Measurements from ENCODE around the gene NT5DC4. TPM values are rescaled to one million over a fixed set of nuclear protein-coding genes. Genes with fewer than 3 reads are reported as not detected.

The NT5DC4 gene
- total and polyA plus RNA-seq, 5 donors, result not detected

DNA sequence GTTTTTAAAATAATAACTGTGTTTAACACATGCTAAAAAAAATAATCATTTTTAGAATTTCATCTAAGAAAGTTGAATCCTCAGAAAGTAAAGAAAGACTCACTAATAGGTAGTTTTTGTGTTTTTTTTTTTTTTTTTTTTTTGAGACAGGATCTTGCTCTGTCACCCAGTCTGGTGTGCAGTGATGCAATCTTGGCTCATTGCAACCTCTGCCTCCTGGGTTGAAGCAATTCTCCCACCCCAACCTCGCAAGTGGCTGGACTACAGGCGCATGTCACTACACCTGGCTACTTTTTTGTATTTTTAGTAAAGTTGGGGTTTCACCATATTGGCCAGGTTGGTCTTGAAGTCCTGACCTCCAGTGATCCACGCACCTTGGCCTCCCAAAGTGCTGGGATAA, 36.4 kb downstream of the NT5DC4 start:
- no peaks in the 10 kb centered on the region for H3K27me3 ChIP-seq (ENCODE audit: control insufficient read depth, insufficient read depth)
- intact Hi-C loops (cut with DNase I), result loop anchor here in 1 of 4 donors (10.0 kb wide), 1 partner anchor 128 kb away; no protein-coding TSS in a partner anchor
- H3K4me3 ChIP-seq (ENCODE audit: low read length), result no peak overlapping the region
- no peaks in the 10 kb centered on the region for H3K4me1 ChIP-seq (ENCODE audit: control insufficient read depth, insufficient read depth, low read length)
- no peaks in the 10 kb centered on the region for H3K9me3 ChIP-seq (ENCODE audit: control insufficient read depth, low read length)
- no peak for ATAC-seq
- H3K27ac ChIP-seq (ENCODE audit: low read length), result no peak overlapping the region
- WGBS, result 96% methylated on average over 3 of the region's 3 CpGs
- DNase-seq, result no peak

DNA sequence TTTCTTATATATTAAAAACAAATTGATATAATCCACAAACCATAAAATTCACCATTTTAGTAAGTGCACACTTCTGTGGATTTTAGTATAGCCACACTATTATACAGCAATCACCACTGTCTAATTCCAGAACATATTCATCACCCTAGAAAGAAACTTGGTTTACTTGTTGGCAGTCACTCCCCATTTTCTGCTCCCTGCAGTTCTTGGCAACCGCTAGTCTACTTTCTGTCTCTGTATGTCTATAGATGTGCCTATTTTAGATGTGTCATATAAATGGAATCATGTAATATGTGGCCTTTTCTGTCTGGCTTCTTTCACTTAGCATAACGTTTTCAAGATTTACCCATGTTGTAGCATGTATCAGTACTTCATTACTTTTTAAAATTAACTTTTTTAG, 37.9 kb downstream of the NT5DC4 start:
- DNase-seq (no peak), ATAC-seq (no peak)
- no peaks in the 10 kb centered on the region for H3K9me3 ChIP-seq (ENCODE audit: control insufficient read depth, low read length)
- no peak overlapping the region for H3K4me3 ChIP-seq (ENCODE audit: low read length)
- intact Hi-C loops (cut with DNase I), result loop anchor here in 1 of 4 donors (10.0 kb wide), 1 partner anchor 126 kb away; no protein-coding TSS in a partner anchor
- H3K4me1 ChIP-seq (ENCODE audit: control insufficient read depth, insufficient read depth, low read length), result no peaks in the 10 kb centered on the region
- no peaks in the 10 kb centered on the region for H3K27me3 ChIP-seq (ENCODE audit: control insufficient read depth, insufficient read depth)
- 79% methylated on average over 2 of the region's 2 CpGs for WGBS
- no peak overlapping the region for H3K27ac ChIP-seq (ENCODE audit: low read length)

DNA sequence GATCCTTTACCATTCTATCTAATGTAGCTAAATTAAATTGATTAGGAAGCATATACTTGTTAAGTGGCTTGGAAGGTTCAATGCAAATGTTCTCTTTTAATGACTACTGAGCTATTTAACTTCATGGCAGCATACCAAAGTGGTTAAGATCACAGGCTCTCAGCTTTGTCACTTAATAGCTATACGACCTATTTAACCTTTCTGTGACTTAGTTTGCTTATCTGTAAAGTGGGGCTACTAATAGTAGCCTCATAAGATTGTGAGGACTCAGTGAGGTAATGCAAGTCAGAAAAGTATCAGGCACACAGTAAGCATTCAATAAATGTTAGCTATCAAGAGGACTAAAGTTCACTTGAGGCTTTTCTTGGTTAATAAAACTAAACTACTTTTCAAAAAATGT, 39.3 kb downstream of the NT5DC4 start:
- H3K4me1 ChIP-seq (ENCODE audit: control insufficient read depth, insufficient read depth, low read length), result no peaks in the 10 kb centered on the region
- ATAC-seq, result no peak
- no peaks in the 10 kb centered on the region for H3K27me3 ChIP-seq (ENCODE audit: control insufficient read depth, insufficient read depth)
- WGBS, result 90% methylated on average over 1 of the region's 1 CpG
- intact Hi-C loops (cut with DNase I), result no loop called here
- no peak overlapping the region for H3K4me3 ChIP-seq (ENCODE audit: low read length)
- no peaks in the 10 kb centered on the region for H3K9me3 ChIP-seq (ENCODE audit: control insufficient read depth, low read length)
- H3K27ac ChIP-seq (ENCODE audit: low read length), result no peak overlapping the region
- no peak for DNase-seq

DNA sequence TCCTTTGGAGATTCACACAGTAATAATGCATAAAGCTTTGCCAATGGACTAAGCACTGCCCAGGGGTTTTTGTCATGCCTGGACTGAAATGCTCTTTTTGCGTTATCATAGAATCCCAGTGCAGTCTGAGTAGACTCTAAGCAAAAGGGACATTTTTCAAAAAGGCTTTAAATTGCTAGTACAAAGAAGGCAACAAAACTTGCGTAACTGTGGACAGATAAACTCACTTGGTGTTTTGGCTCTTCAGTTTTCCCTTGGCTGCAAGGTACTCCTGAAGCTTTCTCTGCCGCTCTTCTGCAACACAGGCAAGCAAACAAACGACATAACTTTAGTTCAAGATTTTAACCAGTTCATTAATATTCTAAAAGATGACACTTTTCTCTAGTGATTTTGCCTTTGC, 41.5 kb downstream of the NT5DC4 start:
- intact Hi-C loops (cut with DNase I), result no loop called here

DNA sequence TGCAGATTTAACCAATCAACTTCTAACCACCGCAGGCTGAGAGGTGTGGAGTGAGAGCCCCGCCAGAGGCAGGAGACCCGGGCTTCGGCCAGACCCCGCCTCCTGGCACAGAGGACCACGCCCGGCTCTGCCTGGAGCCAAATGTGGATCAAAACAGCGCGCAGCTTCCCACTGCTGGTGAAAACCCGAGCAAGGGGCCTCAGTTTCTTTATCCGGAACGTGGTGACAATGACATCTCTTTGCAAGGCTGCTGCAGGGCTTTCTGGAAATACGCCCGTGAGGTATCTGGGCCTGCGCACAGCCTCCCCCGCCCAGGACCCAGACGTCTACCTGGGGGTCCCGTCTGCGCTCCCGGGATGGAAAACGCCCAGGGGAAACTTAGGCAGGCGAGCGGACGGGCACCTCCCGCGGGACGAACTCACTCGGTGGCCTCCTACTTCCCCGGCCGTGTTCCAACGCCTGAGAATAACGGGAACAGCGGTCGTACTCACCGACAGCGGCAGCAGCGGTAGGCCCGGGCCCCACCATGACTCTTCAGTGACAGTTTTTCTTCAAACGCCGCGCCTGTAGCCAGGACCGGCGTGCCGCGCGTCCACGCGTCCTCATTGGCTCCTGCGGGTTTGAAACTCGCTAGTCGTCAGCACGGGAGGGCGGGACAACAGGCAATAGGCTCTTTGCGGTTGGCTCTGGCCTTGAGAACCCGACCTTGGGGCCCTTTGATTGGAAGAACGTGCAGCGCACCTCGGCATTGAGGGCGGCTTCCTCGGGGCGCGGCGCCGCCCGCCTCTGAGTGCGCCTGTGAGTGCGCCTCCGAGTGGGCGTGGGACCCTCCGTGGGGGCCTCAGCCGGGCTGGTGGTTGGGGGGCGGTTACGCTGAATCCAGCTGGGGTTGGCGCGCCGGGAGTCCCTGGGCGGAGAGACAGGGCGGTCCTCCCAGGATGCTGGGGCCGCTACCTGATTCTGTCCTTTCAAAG, 43.5 kb downstream of the NT5DC4 start, which contains the start of gene CKAP2L:
TSS of gene CKAP2L (minus strand) at position 539 of the 974 bp plus-strand sequence. CDS start at position 528, 11 bp downstream.
- intact Hi-C loops (cut with DNase I), result no loop called here
- WGBS, result under 1% methylated on average over 79 of the region's 79 CpGs
- no peaks in the 10 kb centered on the region for H3K9me3 ChIP-seq (ENCODE audit: control insufficient read depth, low read length)
- H3K4me1 ChIP-seq (ENCODE audit: control insufficient read depth, insufficient read depth, low read length), result no peaks in the 10 kb centered on the region
- ATAC-seq (peak; percentile 100), DNase-seq (peak; percentile 96 to 98 (median 96))
- H3K4me3 ChIP-seq (ENCODE audit: low read length), result peak within 1 kb of the TSS; percentile 84
- H3K27ac ChIP-seq (ENCODE audit: low read length), result no peak within 1 kb of the TSS
- H3K27me3 ChIP-seq (ENCODE audit: control insufficient read depth, insufficient read depth), result no peaks in the 10 kb centered on the region

More for the DNA sequence above, 41.5 kb downstream of the NT5DC4 start:
- H3K9me3 ChIP-seq (ENCODE audit: control insufficient read depth, low read length), result no peaks in the 10 kb centered on the region
- 89% methylated on average over 4 of the region's 4 CpGs for WGBS
- H3K27ac ChIP-seq (ENCODE audit: low read length), result no peak overlapping the region
- no peaks in the 10 kb centered on the region for H3K4me1 ChIP-seq (ENCODE audit: control insufficient read depth, insufficient read depth, low read length)
- no peak for ATAC-seq
- no peak for DNase-seq
- H3K27me3 ChIP-seq (ENCODE audit: control insufficient read depth, insufficient read depth), result no peaks in the 10 kb centered on the region
- no peak overlapping the region for H3K4me3 ChIP-seq (ENCODE audit: low read length)

DNA sequence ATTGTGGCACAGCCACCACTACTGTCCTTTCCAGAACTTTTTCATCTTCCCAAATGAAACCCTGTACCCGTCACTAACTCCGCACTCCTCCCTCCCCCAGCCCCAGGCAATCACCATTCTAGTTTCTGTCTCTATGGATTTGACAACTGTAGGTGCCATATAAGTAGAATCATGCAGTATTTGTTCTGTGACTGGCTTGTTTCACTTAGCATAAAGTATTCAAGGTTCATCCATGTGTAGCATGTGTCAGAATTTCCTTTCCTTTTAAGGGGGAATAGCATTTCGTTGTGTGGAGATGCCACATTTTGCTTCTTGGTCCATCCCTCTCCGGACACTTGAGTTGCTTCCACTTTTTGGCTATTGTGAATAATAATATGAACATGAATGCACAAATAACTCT, 44.4 kb downstream of the NT5DC4 start:
- DNase-seq, result no peak
- Histone ChIP-seq H3K27me3 (ENCODE audit: control insufficient read depth, insufficient read depth) (no peaks in the 10 kb centered on the region), H3K4me3 (ENCODE audit: low read length) (peak overlapping the region; percentile 84), H3K27ac (ENCODE audit: low read length) (no peak overlapping the region), H3K4me1 (ENCODE audit: control insufficient read depth, insufficient read depth, low read length) (no peaks in the 10 kb centered on the region), H3K9me3 (ENCODE audit: control insufficient read depth, low read length) (no peaks in the 10 kb centered on the region)
- ATAC-seq, result no peak
- WGBS, result 37% methylated on average over 4 of the region's 4 CpGs
- intact Hi-C loops (cut with DNase I), result no loop called here

DNA sequence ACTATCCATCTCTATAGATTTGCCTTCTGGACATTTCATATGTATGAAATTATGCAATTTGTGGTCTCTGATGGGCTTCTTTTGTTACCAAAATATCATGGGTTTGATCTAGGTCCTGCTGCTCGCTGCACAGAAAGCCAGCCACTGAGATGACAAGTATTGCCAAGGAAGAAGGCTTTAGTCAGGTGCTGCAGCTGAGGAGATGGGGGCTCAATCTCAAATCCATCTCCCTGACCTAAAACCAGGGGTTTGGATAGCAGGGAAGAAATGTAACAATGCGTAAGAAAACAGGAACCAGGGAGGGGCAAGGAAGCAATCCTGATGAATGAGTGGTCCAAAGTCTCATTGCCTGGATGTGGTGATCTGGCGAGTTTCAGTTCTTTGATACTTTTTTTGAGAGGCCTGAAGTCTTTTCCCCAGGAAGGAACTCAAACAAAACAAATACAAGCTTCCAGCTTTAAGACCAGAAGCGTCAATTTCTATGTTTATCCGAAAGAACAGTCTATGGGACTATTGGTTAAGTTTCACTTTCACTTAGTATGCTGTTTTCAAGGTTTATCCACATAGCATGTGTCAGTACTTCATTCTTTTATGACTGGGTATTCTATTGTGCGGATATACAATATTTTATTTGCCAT, 47.0 kb downstream of the NT5DC4 start:
- 55% methylated on average over 6 of the region's 6 CpGs for WGBS
- H3K9me3 ChIP-seq (ENCODE audit: control insufficient read depth, low read length), result no peaks in the 10 kb centered on the region
- ATAC-seq (no peak), DNase-seq (no peak)
- H3K4me1 ChIP-seq (ENCODE audit: control insufficient read depth, insufficient read depth, low read length), result no peaks in the 10 kb centered on the region
- H3K27ac ChIP-seq (ENCODE audit: low read length), result peak overlapping the region; percentile 2
- H3K4me3 ChIP-seq (ENCODE audit: low read length), result no peak overlapping the region
- intact Hi-C loops (cut with DNase I), result no loop called here
- H3K27me3 ChIP-seq (ENCODE audit: control insufficient read depth, insufficient read depth), result no peaks in the 10 kb centered on the region

DNA sequence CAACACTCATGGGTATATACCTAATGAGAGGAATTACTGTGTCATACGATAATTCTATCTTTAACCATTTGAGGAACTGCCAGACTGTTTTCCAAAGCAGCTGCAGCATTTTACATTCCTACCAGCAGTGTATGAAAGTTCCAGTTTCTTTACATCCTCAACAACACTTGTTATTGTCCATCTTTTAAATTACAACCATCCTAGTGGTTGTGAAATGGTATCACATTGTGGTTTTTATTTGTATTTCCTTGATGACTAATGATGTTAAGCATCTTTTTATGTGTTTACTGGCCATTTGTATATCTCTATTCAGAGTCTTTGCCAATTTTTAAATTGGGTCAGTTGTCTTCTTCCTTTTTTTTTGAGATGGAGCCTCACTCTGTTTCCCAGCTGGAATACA, 47.6 kb downstream of the NT5DC4 start:
- Histone ChIP-seq H3K27me3 (ENCODE audit: control insufficient read depth, insufficient read depth) (no peaks in the 10 kb centered on the region), H3K4me1 (ENCODE audit: control insufficient read depth, insufficient read depth, low read length) (no peaks in the 10 kb centered on the region), H3K9me3 (ENCODE audit: control insufficient read depth, low read length) (no peaks in the 10 kb centered on the region), H3K4me3 (ENCODE audit: low read length) (no peak overlapping the region), H3K27ac (ENCODE audit: low read length) (no peak overlapping the region)
- DNase-seq (no peak), ATAC-seq (no peak)
- intact Hi-C loops (cut with DNase I), result no loop called here
- 33% methylated on average over 1 of the region's 1 CpG for WGBS

DNA sequence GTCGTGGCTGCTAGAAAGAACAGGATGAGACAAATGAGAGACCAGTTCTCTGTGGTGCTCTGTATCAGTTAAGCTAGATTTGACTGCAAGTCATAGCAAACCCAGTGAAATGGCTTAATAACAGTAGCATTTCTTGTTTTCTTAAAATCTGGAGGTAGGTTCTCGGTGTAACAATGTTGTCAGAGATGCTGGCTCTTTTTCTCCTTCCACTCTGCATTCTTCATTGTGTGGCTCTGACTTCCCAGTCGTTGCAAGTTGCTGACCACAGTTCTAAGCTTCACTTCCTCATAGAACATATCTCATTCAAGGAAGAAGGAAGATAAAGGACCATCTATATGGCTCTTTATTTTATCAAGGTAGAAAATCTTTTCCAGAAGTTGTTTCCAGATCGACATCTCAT, 51.5 kb downstream of the NT5DC4 start:
- Histone ChIP-seq H3K27me3 (ENCODE audit: control insufficient read depth, insufficient read depth) (no peaks in the 10 kb centered on the region), H3K9me3 (ENCODE audit: control insufficient read depth, low read length) (no peaks in the 10 kb centered on the region), H3K27ac (ENCODE audit: low read length) (no peak overlapping the region), H3K4me1 (ENCODE audit: control insufficient read depth, insufficient read depth, low read length) (no peaks in the 10 kb centered on the region), H3K4me3 (ENCODE audit: low read length) (no peak overlapping the region)
- intact Hi-C loops (cut with DNase I), result no loop called here
- DNase-seq, result no peak
- 70% methylated on average over 4 of the region's 4 CpGs for WGBS
- ATAC-seq, result no peak

DNA sequence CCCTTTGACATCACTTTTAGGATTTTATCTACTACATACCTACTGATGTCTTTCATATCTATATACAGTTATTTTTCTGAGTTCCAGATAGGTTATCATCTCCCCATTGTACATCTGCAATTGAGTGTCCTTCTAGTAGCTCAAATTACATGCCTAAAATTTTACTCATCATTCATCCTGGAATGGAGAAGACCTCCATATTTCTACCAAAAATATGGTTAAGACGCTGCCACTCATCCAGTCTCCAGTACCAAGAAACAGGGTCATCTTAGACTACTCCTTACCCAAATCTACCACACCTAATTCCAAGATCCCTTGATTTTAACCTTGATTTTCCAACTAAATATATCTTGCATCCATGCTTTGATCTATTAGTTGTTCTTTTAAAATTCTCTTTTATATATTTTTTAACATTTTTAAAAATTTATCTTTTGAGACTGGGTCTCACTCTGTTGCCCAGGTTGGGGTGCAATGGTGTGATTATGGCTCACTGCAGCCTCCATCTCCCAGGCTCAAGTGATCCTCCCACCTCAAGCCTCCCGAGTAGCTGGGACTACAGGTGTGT, 52.2 kb downstream of the NT5DC4 start:
- intact Hi-C loops (cut with DNase I), result no loop called here
- Histone ChIP-seq H3K4me1 (ENCODE audit: control insufficient read depth, insufficient read depth, low read length) (no peaks in the 10 kb centered on the region), H3K4me3 (ENCODE audit: low read length) (no peak overlapping the region), H3K9me3 (ENCODE audit: control insufficient read depth, low read length) (no peaks in the 10 kb centered on the region), H3K27me3 (ENCODE audit: control insufficient read depth, insufficient read depth) (no peaks in the 10 kb centered on the region), H3K27ac (ENCODE audit: low read length) (no peak overlapping the region)
- 64% methylated on average over 2 of the region's 2 CpGs for WGBS
- DNase-seq (no peak), ATAC-seq (no peak)

DNA sequence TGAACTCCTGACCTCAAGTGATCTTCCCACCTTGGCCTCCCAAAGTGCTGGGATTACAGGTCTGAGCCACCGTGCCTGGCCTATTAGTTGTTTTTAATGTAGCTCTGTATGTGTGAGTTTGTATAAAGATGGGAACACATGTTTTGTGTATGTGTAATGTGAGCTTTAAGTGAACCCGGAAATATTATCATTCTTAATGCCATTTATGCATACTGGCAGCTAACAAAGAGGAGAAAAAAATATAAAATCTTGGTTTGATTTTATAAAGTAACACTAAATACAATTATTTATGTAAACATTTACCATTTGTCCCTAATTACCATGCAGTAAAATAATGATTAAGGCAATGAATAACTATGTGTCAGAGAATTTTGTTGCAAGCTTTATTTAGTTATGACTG, 52.7 kb downstream of the NT5DC4 start:
- ATAC-seq, result no peak
- intact Hi-C loops (cut with DNase I), result no loop called here
- H3K9me3 ChIP-seq (ENCODE audit: control insufficient read depth, low read length), result no peaks in the 10 kb centered on the region
- no peak for DNase-seq
- no peaks in the 10 kb centered on the region for H3K27me3 ChIP-seq (ENCODE audit: control insufficient read depth, insufficient read depth)
- no peak overlapping the region for H3K4me3 ChIP-seq (ENCODE audit: low read length)
- no peaks in the 10 kb centered on the region for H3K4me1 ChIP-seq (ENCODE audit: control insufficient read depth, insufficient read depth, low read length)
- 88% methylated on average over 2 of the region's 2 CpGs for WGBS
- H3K27ac ChIP-seq (ENCODE audit: low read length), result no peak overlapping the region
